Activated naive CD4-positive, alpha-beta T cell treated with anti-CD3 and anti-CD28 coated beads, Interleukin-2, amount 50 U/mL, for 72 hours (primary cell): ENCODE results near the gene ARFGAP2. TPM values are rescaled to one million over a fixed set of nuclear protein-coding genes. Genes with fewer than 3 reads are reported as not detected.

Source experiments
- ATAC-seq, 2 donors: fragments of 150-1000 bp; cut with Tn5 transposase; 2 replicates each; pipeline ENCODE4 v1.10.0; 2021; ENCODE audit warnings: mild to moderate bottlenecking in 2 of 2, moderate library complexity in 2 of 2
- DNase-seq, 2 donors: peaks; one replicate each; pipeline ENCODE4 v3.0.0; 2021 to 2022; ENCODE audit warnings: low spot score in 2 of 2
- H3K27ac Mint-ChIP-seq, 2 donors: one replicate each; pipeline ENCODE4 v1.8.0; 2022; ENCODE audit warnings: mild to moderate bottlenecking in 2 of 2, mixed read lengths in 2 of 2
- H3K36me3 Mint-ChIP-seq, 2 donors: one replicate each; pipeline ENCODE4 v1.8.0; 2022; ENCODE audit warnings: mixed read lengths in 2 of 2
- H3K9me3 Mint-ChIP-seq, 2 donors: one replicate each; pipeline ENCODE4 v1.8.0; 2022; ENCODE audit warnings: mixed read lengths in 2 of 2
- total RNA-seq, 2 donors: library from RNA; stranded (reverse); gene quantifications; one replicate each; pipeline ENCODE4 v1.2.3, GENCODE V29; 2022

ARFGAP2 gene
- total RNA-seq, 2 donors from 2014 or later, result 84.8 to 125 TPM

- DNase-seq (peak in 1 of 2 donors; percentile 69), ATAC-seq (peak; percentile 71 to 78)
- Mint-ChIP-seq H3K9me3 (no peaks in the 10 kb centered on the region), H3K27ac (peak overlapping the region in 1 of 2 donors; percentile 9), H3K36me3 (no peaks in the 10 kb centered on the region)
These were observed 15.4 kb downstream of the ARFGAP2 start for GRCh38 chr11:47161134-47161854.

GRCh38 chr11:47160753-47161133, 15.9 kb downstream of the ARFGAP2 start:
- ATAC-seq (peak; percentile 10 to 11), DNase-seq (no peak)
- Mint-ChIP-seq H3K27ac (no peak overlapping the region), H3K9me3 (no peaks in the 10 kb centered on the region), H3K36me3 (no peaks in the 10 kb centered on the region)

GRCh38 chr11:47158242-47158641, 18.4 kb downstream of the ARFGAP2 start:
- Mint-ChIP-seq H3K9me3 (no peaks in the 10 kb centered on the region), H3K36me3 (no peaks in the 10 kb centered on the region), H3K27ac (peak overlapping the region; percentile 69 to 93)
- ATAC-seq (no peak), DNase-seq (no peak)

GRCh38 chr11:47157805-47158204, 18.9 kb downstream of the ARFGAP2 start:
- Mint-ChIP-seq H3K36me3 (no peaks in the 10 kb centered on the region), H3K9me3 (no peaks in the 10 kb centered on the region), H3K27ac (peak overlapping the region in 1 of 2 donors; percentile 69)
- DNase-seq, result no peak
- no peak for ATAC-seq

- no peak overlapping the region for H3K27ac Mint-ChIP-seq
- no peaks in the 10 kb centered on the region for H3K36me3 Mint-ChIP-seq
- no peaks in the 10 kb centered on the region for H3K9me3 Mint-ChIP-seq
- ATAC-seq, result no peak
- DNase-seq, result no peak
These were observed 19.7 kb downstream of the ARFGAP2 start for GRCh38 chr11:47156951-47157350.

GRCh38 chr11:47156333-47156732, 20.3 kb downstream of the ARFGAP2 start:
- H3K36me3 Mint-ChIP-seq, result no peaks in the 10 kb centered on the region
- H3K27ac Mint-ChIP-seq, result no peak overlapping the region
- no peak for ATAC-seq

GRCh38 chr11:47155879-47156278, 20.8 kb downstream of the ARFGAP2 start:
- no peaks in the 10 kb centered on the region for H3K36me3 Mint-ChIP-seq
- peak overlapping the region in 1 of 2 donors; percentile 83 for H3K27ac Mint-ChIP-seq
- H3K9me3 Mint-ChIP-seq, result no peaks in the 10 kb centered on the region
- DNase-seq, result no peak
- ATAC-seq, result no peak

More at GRCh38 chr11:47156333-47156732, 20.3 kb downstream of the ARFGAP2 start:
- H3K9me3 Mint-ChIP-seq, result no peaks in the 10 kb centered on the region
- no peak for DNase-seq

- DNase-seq (no peak), ATAC-seq (peak; percentile 17 to 27)
- no peaks in the 10 kb centered on the region for H3K36me3 Mint-ChIP-seq
- peak overlapping the region; percentile 36 to 40 for H3K27ac Mint-ChIP-seq
- H3K9me3 Mint-ChIP-seq, result no peaks in the 10 kb centered on the region
These were observed 21.8 kb downstream of the ARFGAP2 start for GRCh38 chr11:47154616-47155570.

GRCh38 chr11:47152953-47153950, 23.4 kb downstream of the ARFGAP2 start:
- ATAC-seq (peak; percentile 55 to 66), DNase-seq (peak in 1 of 2 donors; percentile 64)
- no peaks in the 10 kb centered on the region for H3K9me3 Mint-ChIP-seq
- H3K36me3 Mint-ChIP-seq, result no peaks in the 10 kb centered on the region
- H3K27ac Mint-ChIP-seq, result peak overlapping the region; percentile 49 to 92

- Mint-ChIP-seq H3K27ac (peak overlapping the region in 1 of 2 donors; percentile 49), H3K9me3 (no peaks in the 10 kb centered on the region), H3K36me3 (no peaks in the 10 kb centered on the region)
- no peak for DNase-seq
- no peak for ATAC-seq
These were observed 24.3 kb downstream of the ARFGAP2 start for GRCh38 chr11:47152126-47152952.

- ATAC-seq, result no peak
These were observed 26.9 kb downstream of the ARFGAP2 start for GRCh38 chr11:47149782-47150181.

GRCh38 chr11:47148903-47149531, 27.7 kb downstream of the ARFGAP2 start:
- Mint-ChIP-seq H3K27ac (no peak overlapping the region), H3K9me3 (no peaks in the 10 kb centered on the region), H3K36me3 (no peaks in the 10 kb centered on the region)
- ATAC-seq, result no peak
- DNase-seq, result no peak

More at GRCh38 chr11:47149782-47150181, 26.9 kb downstream of the ARFGAP2 start:
- no peak for DNase-seq
- Mint-ChIP-seq H3K36me3 (no peaks in the 10 kb centered on the region), H3K27ac (peak overlapping the region in 1 of 2 donors; percentile 3), H3K9me3 (no peaks in the 10 kb centered on the region)

GRCh38 chr11:47148270-47148669, 28.4 kb downstream of the ARFGAP2 start:
- H3K27ac Mint-ChIP-seq, result no peak overlapping the region
- no peaks in the 10 kb centered on the region for H3K9me3 Mint-ChIP-seq
- no peak for DNase-seq
- H3K36me3 Mint-ChIP-seq, result no peaks in the 10 kb centered on the region
- ATAC-seq, result no peak

- H3K27ac Mint-ChIP-seq, result no peak overlapping the region
- H3K36me3 Mint-ChIP-seq, result no peaks in the 10 kb centered on the region
- DNase-seq (no peak), ATAC-seq (no peak)
- H3K9me3 Mint-ChIP-seq, result no peaks in the 10 kb centered on the region
These were observed 29.0 kb downstream of the ARFGAP2 start for GRCh38 chr11:47147681-47148080.

GRCh38 chr11:47147250-47147649, 29.4 kb downstream of the ARFGAP2 start:
- no peaks in the 10 kb centered on the region for H3K9me3 Mint-ChIP-seq
- no peak for ATAC-seq

More at GRCh38 chr11:47147250-47147649, 29.4 kb downstream of the ARFGAP2 start:
- DNase-seq, result no peak
- no peak overlapping the region for H3K27ac Mint-ChIP-seq
- no peaks in the 10 kb centered on the region for H3K36me3 Mint-ChIP-seq
